ENCODE results near the gene GRM5.
A peak's percentile ranks its signal among the peaks of the same experiment; 100 is the strongest.
"Not testable (repeated sequence)": the region's sequence is repeated elsewhere in the genome, so short reads cannot be mapped to it uniquely, and the experiment has no call there.

Gene GRM5

DNA sequence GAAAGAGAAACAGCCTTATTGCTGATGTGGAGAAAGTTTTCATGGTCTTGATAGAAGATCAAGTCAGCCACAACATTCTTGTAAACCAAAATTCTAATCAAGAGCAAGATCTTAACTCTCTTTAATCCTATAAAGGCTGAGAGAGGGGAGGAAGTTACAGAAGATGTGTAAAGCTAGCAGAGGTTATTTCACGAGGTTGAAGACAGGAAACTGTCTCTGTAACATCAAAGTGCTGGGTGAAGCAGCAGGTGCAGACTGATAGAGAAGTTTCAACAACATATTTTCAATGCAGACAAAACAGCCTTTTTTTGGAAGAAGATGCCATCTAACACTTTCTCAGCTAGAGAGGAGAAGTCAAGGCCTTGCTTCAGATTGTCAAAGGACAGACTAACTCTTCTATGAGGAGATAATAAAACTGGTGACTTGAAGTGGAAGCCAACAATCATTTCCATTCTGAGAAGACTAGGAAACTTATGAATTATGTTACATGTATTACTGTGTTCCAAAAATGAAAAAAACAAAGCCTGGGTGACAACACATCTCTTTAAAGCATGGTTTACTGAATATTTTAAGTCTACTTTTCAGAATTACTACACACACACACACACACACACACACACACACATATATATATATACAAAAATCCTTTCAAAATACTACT is 221.9 kb downstream of the GRM5 start:
- not testable (repeated sequence) for H2BK12ac ChIP-seq (ENCODE audit: low read length); H3K23ac ChIP-seq (ENCODE audit: low read depth, low read length, poor library complexity); H2BK15ac ChIP-seq (ENCODE audit: low read length); H2BK120ac ChIP-seq (ENCODE audit: low read depth, low read length); H3K4me3 ChIP-seq (ENCODE audit: low read length in 2 of 2); H3K9me3 ChIP-seq (replicated peaks in 1 of 2; ENCODE audit: control insufficient read depth in 2 of 2, insufficient read depth in 1 of 2, low read depth in 1 of 2, low read length in 2 of 2); H3K27ac ChIP-seq (replicated peaks; ENCODE audit: low read length); H3K27me3 ChIP-seq (ENCODE audit: control insufficient read depth in 3 of 3, insufficient read depth in 3 of 3, low read depth in 1 of 3, low read length in 3 of 3); H2AK5ac ChIP-seq (ENCODE audit: low read depth, low read length); H3K4ac ChIP-seq (ENCODE audit: low read length); H4K91ac ChIP-seq (ENCODE audit: low read depth, low read length, poor library complexity); H3K18ac ChIP-seq (ENCODE audit: low read length); DNase-seq (ENCODE audit: low spot score); H2BK5ac ChIP-seq (ENCODE audit: low read length); H3K79me1 ChIP-seq (ENCODE audit: low read depth, low read length); H3K36me3 ChIP-seq (replicated peaks in 1 of 2; ENCODE audit: control insufficient read depth in 2 of 2, insufficient read depth in 2 of 2, low read length in 2 of 2); H3K14ac ChIP-seq (ENCODE audit: low read length); H2AFZ ChIP-seq (ENCODE audit: low read length); H4K8ac ChIP-seq (ENCODE audit: low read depth, low read length); H3K4me2 ChIP-seq (ENCODE audit: insufficient read depth, low read length, poor library complexity, severe bottlenecking); H3K4me1 ChIP-seq (ENCODE audit: control insufficient read depth in 2 of 2, insufficient read depth in 1 of 2, low read depth in 1 of 2, low read length in 2 of 2); H3K9ac ChIP-seq (ENCODE audit: low read depth, low read length, poor library complexity)
- no CpG with 5 or more reads among the region's 1 CpG for WGBS, 2 donors (ENCODE audit: extremely low coverage in 2 of 2, insufficient read length in 2 of 2, insufficient replicate concordance in 1 of 2)

DNA sequence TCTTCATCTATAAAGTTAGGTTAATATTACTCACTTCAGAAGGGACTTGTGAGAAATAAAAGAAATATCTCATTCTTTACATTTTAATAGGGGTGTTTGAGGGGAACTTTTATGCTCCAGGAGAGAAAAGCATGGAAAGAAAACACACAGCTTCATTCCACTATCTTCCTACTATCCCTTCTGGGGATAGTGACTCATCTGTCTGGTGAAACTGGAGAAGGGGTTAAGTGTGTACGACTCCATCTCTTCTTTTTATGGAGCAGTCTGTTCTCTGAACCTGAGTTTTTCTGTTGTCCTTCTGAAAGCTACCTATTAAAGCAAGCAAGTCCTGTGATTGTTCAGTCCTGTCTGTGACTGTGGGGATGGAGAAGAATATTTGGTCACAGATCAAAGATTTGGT is 227.6 kb downstream of the GRM5 start:
- H2BK12ac ChIP-seq (ENCODE audit: low read length); H2BK5ac ChIP-seq (ENCODE audit: low read length); H2BK120ac ChIP-seq (ENCODE audit: low read depth, low read length); H3K36me3 ChIP-seq (replicated peaks in 1 of 2; ENCODE audit: control insufficient read depth in 2 of 2, insufficient read depth in 2 of 2, low read length in 2 of 2); H3K4me2 ChIP-seq (ENCODE audit: insufficient read depth, low read length, poor library complexity, severe bottlenecking); H3K4me1 ChIP-seq (ENCODE audit: control insufficient read depth in 2 of 2, insufficient read depth in 1 of 2, low read depth in 1 of 2, low read length in 2 of 2); H3K14ac ChIP-seq (ENCODE audit: low read length); H2BK15ac ChIP-seq (ENCODE audit: low read length); H3K9ac ChIP-seq (ENCODE audit: low read depth, low read length, poor library complexity); H3K27me3 ChIP-seq (ENCODE audit: control insufficient read depth in 3 of 3, insufficient read depth in 3 of 3, low read depth in 1 of 3, low read length in 3 of 3); H3K27ac ChIP-seq (replicated peaks; ENCODE audit: low read length); H2AFZ ChIP-seq (ENCODE audit: low read length); H3K18ac ChIP-seq (ENCODE audit: low read length); H3K4ac ChIP-seq (ENCODE audit: low read length); H3K4me3 ChIP-seq (ENCODE audit: low read length in 2 of 2); H3K9me3 ChIP-seq (replicated peaks in 1 of 2; ENCODE audit: control insufficient read depth in 2 of 2, insufficient read depth in 1 of 2, low read depth in 1 of 2, low read length in 2 of 2); H2AK5ac ChIP-seq (ENCODE audit: low read depth, low read length); H4K91ac ChIP-seq (ENCODE audit: low read depth, low read length, poor library complexity); H3K79me1 ChIP-seq (ENCODE audit: low read depth, low read length); H4K8ac ChIP-seq (ENCODE audit: low read depth, low read length); DNase-seq (ENCODE audit: low spot score); H3K23ac ChIP-seq (ENCODE audit: low read depth, low read length, poor library complexity): not testable (repeated sequence)
- no CpG with 5 or more reads among the region's 1 CpG for WGBS, 2 donors (ENCODE audit: extremely low coverage in 2 of 2, insufficient read length in 2 of 2, insufficient replicate concordance in 1 of 2)

DNA sequence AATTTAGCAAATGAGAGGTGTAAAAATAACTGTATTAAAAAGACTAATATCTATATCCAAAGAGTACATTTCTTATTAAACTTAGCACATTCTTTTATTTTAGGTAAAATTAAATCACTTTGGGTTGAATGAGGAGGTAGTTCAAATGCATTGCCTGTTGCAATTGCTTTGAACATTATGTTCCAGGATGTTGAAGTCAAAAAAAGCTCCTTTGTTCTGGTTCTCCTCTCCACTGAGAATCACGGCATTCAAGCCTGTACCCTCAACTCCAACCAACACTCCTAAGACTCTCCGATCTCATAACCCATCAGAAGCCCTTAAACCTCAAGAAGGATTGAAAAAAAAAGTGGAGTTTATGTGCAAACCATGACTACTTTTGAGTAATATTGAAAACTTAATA is 230.1 kb downstream of the GRM5 start:
- H4K91ac ChIP-seq (ENCODE audit: low read depth, low read length, poor library complexity); H3K4me3 ChIP-seq (ENCODE audit: low read length in 2 of 2); H3K18ac ChIP-seq (ENCODE audit: low read length); H2BK5ac ChIP-seq (ENCODE audit: low read length); H4K8ac ChIP-seq (ENCODE audit: low read depth, low read length); H3K36me3 ChIP-seq (replicated peaks in 1 of 2; ENCODE audit: control insufficient read depth in 2 of 2, insufficient read depth in 2 of 2, low read length in 2 of 2); H2BK12ac ChIP-seq (ENCODE audit: low read length); H2BK15ac ChIP-seq (ENCODE audit: low read length); H3K4ac ChIP-seq (ENCODE audit: low read length); H2AFZ ChIP-seq (ENCODE audit: low read length); H3K14ac ChIP-seq (ENCODE audit: low read length); H3K4me1 ChIP-seq (ENCODE audit: control insufficient read depth in 2 of 2, insufficient read depth in 1 of 2, low read depth in 1 of 2, low read length in 2 of 2); DNase-seq (ENCODE audit: low spot score); H2AK5ac ChIP-seq (ENCODE audit: low read depth, low read length); H3K9ac ChIP-seq (ENCODE audit: low read depth, low read length, poor library complexity); H3K23ac ChIP-seq (ENCODE audit: low read depth, low read length, poor library complexity); H3K9me3 ChIP-seq (replicated peaks in 1 of 2; ENCODE audit: control insufficient read depth in 2 of 2, insufficient read depth in 1 of 2, low read depth in 1 of 2, low read length in 2 of 2); H2BK120ac ChIP-seq (ENCODE audit: low read depth, low read length); H3K27me3 ChIP-seq (ENCODE audit: control insufficient read depth in 3 of 3, insufficient read depth in 3 of 3, low read depth in 1 of 3, low read length in 3 of 3); H3K27ac ChIP-seq (replicated peaks; ENCODE audit: low read length); H3K79me1 ChIP-seq (ENCODE audit: low read depth, low read length); H3K4me2 ChIP-seq (ENCODE audit: insufficient read depth, low read length, poor library complexity, severe bottlenecking): not testable (repeated sequence)
- no CpG with 5 or more reads among the region's 2 CpGs for WGBS, 2 donors (ENCODE audit: extremely low coverage in 2 of 2, insufficient read length in 2 of 2, insufficient replicate concordance in 1 of 2)

DNA sequence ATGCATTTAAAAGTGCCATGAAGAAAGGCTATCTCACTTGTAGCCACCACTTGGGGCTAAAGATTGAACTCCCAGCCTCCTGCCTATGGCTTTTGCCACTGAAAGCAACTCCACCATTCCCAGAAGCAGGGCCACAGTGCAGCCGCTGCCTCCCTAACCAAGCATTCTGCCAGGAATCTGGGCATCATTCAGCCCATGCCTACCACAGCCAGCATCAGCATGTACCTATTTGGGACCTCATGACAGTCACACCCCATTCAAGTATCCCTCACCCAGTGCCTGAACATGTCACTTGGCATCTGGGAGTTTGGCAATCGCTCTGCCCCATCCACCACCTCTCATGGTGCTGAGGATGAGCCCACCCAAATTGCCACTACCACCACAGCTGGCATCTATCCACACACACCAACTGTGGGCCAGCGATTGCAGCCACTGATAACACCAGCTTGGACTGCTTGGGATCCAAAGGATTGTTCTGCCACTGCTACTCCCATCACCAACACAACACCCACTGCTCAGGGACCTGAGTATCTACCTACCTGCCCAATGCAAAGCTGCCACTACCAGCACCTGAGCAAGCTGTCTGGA is 234.4 kb downstream of the GRM5 start:
- Histone ChIP-seq H4K91ac (ENCODE audit: low read depth, low read length, poor library complexity) (no peak overlapping the region), H2BK5ac (ENCODE audit: low read length) (no peak overlapping the region)

More for the DNA sequence above, 234.4 kb downstream of the GRM5 start:
- H3K4me3 ChIP-seq (ENCODE audit: low read length in 2 of 2): peak overlapping the region in 1 of 2 donors; percentile 17
- no peak overlapping the region for H3K27ac ChIP-seq (replicated peaks; ENCODE audit: low read length)
- H2BK15ac ChIP-seq (ENCODE audit: low read length): no peak overlapping the region
- no peaks in the 10 kb centered on the region for H3K27me3 ChIP-seq (ENCODE audit: control insufficient read depth in 3 of 3, insufficient read depth in 3 of 3, low read depth in 1 of 3, low read length in 3 of 3)
- H3K18ac ChIP-seq (ENCODE audit: low read length): no peak overlapping the region
- H3K36me3 ChIP-seq (replicated peaks in 1 of 2; ENCODE audit: control insufficient read depth in 2 of 2, insufficient read depth in 2 of 2, low read length in 2 of 2): no peaks in the 10 kb centered on the region
- H3K14ac ChIP-seq (ENCODE audit: low read length): peak overlapping the region; percentile 26
- no peak overlapping the region for H3K4ac ChIP-seq (ENCODE audit: low read length)
- H3K9me3 ChIP-seq (replicated peaks in 1 of 2; ENCODE audit: control insufficient read depth in 2 of 2, insufficient read depth in 1 of 2, low read depth in 1 of 2, low read length in 2 of 2): no peaks in the 10 kb centered on the region
- no peak overlapping the region for H2BK120ac ChIP-seq (ENCODE audit: low read depth, low read length)
- H2AFZ ChIP-seq (ENCODE audit: low read length): no peak overlapping the region
- H2AK5ac ChIP-seq (ENCODE audit: low read depth, low read length): no peak overlapping the region
- H3K79me1 ChIP-seq (ENCODE audit: low read depth, low read length): no peaks in the 10 kb centered on the region
- DNase-seq (ENCODE audit: low spot score): no peak
- H3K4me2 ChIP-seq (ENCODE audit: insufficient read depth, low read length, poor library complexity, severe bottlenecking): no peak overlapping the region
- peak overlapping the region; percentile 27 for H3K23ac ChIP-seq (ENCODE audit: low read depth, low read length, poor library complexity)
- H4K8ac ChIP-seq (ENCODE audit: low read depth, low read length): no peak overlapping the region
- H3K9ac ChIP-seq (ENCODE audit: low read depth, low read length, poor library complexity): no peak overlapping the region
- H3K4me1 ChIP-seq (ENCODE audit: control insufficient read depth in 2 of 2, insufficient read depth in 1 of 2, low read depth in 1 of 2, low read length in 2 of 2): no peaks in the 10 kb centered on the region
- no peak overlapping the region for H2BK12ac ChIP-seq (ENCODE audit: low read length)
- WGBS, 2 donors (ENCODE audit: extremely low coverage in 2 of 2, insufficient read length in 2 of 2, insufficient replicate concordance in 1 of 2): no CpG with 5 or more reads among the region's 3 CpGs

Data from neuronal stem cell (in vitro differentiated cells).